K562 treated with DMSO at 1 percent for 48 hours (cell line): ENCODE results near the gene SEC14L3. TPM values are rescaled to one million over a fixed set of nuclear protein-coding genes. Genes with fewer than 3 reads are reported as not detected.

Experiments
- total RNA-seq: library from RNA; unstranded; fragments of 300-600 nt; gene quantifications from 2 replicates; pipeline ENCODE4 v1.2.3, GENCODE V29; 2022; ENCODE audit warnings: low replicate concordance; ENCODE audit errors: extremely low read depth

The SEC14L3 gene
- total RNA-seq = not detected in 2 replicates

GRCh38 chr22:30471616-30472318, at the start of gene SEC14L3:
Gene SEC14L3, minus strand, starts transcription at chr22:30472017. Its CDS starts 59 bp downstream, at chr22:30471958.

GRCh38 chr22:30425616-30426387, 46.0 kb downstream of the SEC14L3 start, which contains the start of gene MTFP1:
Gene MTFP1, plus strand, starts transcription at chr22:30425768. Its CDS starts 112 bp downstream, at chr22:30425880.

Other genes starting within 250 kb of the SEC14L3 start
- gene LIF, start 225.3 kb downstream of the SEC14L3 start, total RNA-seq = not detected in 2 replicates
- not detected in 2 replicates for gene OSM, start 205.2 kb downstream of the SEC14L3 start, total RNA-seq
- not detected in 2 replicates for gene CASTOR1, start 182.5 kb downstream of the SEC14L3 start, total RNA-seq
- gene TBC1D10A, start 145.1 kb downstream of the SEC14L3 start, total RNA-seq = not detected in 2 replicates
- not detected in 2 replicates for gene SF3A1, start 115.1 kb downstream of the SEC14L3 start, total RNA-seq
- not detected in 2 replicates for gene CCDC157, start 115.0 kb downstream of the SEC14L3 start, total RNA-seq
- gene RNF215, start 84.6 kb downstream of the SEC14L3 start, total RNA-seq = not detected in 2 replicates
- not detected in 2 replicates for gene SEC14L2, start 75.0 kb downstream of the SEC14L3 start, total RNA-seq
- not detected in 2 replicates for gene MTFP1, start 46.2 kb downstream of the SEC14L3 start, total RNA-seq
- not detected in 2 replicates for gene SEC14L4, start 33.7 kb upstream of the SEC14L3 start, total RNA-seq
- not detected in 2 replicates for gene SEC14L6, start 74.7 kb upstream of the SEC14L3 start, total RNA-seq
- not detected in 2 replicates for gene GAL3ST1, start 102.6 kb upstream of the SEC14L3 start, total RNA-seq
- gene PES1, start 119.9 kb upstream of the SEC14L3 start, total RNA-seq = not detected in 2 replicates
- gene TCN2, start 135.2 kb upstream of the SEC14L3 start, total RNA-seq = not detected in 2 replicates
- gene SLC35E4, start 163.8 kb upstream of the SEC14L3 start, total RNA-seq = not detected in 2 replicates
- not detected in 2 replicates for gene DUSP18, start 195.9 kb upstream of the SEC14L3 start, total RNA-seq
- not detected in 2 replicates for gene OSBP2, start 222.9 kb upstream of the SEC14L3 start, total RNA-seq